ENCODE results near the gene EIF4G1. TPM values are rescaled to one million over a fixed set of nuclear protein-coding genes. Genes with fewer than 3 reads are reported as not detected.

Gene EIF4G1
- total and polyA plus RNA-seq, 2 experiments from 2014 or later = 227 to 552 TPM

DNA sequence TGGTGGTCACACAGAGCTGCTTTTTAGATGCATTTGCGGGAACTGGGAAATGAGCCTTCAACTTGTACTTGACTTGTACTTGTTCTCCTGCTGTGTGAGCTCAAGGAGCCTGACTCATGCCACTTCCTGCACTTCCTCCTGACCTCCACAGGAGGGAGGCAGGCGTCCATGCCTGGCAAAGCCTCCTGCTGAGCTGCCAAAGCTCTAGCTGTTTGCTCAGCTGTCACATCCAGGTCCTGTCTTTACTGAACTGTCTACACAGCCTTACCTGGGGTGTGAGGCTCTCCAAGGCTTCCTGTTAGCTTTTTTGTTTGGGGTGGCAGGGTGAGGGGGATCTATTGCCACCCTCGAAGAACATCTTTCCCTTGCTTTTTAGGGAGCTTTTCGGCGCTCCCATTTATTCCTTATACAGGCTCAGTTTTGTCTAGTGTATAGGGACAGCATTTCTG lies 57.2 kb downstream of the EIF4G1 start:
- Histone ChIP-seq H3K4me3 (no peak overlapping the region), H4K20me1 (replicated peaks; ENCODE audit: insufficient read depth) (peaks cover 14% of the 10 kb centered on the region; the same call in 1 of the 2 replicates), H3K79me2 (replicated peaks; ENCODE audit: insufficient read depth) (0 out of 2 replicates have a peak, but pooled peaks cover 2% of the 10 kb centered on the region), H3K27ac (ENCODE audit: low read depth) (no peak overlapping the region), H3F3A (replicated peaks; ENCODE audit: low read depth) (peaks cover 11% of the 10 kb centered on the region; the same call in 1 of the 2 replicates), H3K36me3 (ENCODE audit: insufficient read depth) (peaks cover 17% of the 10 kb centered on the region), H3K4me2 (peak overlapping the region; percentile 65), H3K4me1 (ENCODE audit: insufficient read depth) (peaks cover 29% of the 10 kb centered on the region), H3K9me2 (ENCODE audit: insufficient read depth) (no peaks in the 10 kb centered on the region), H3K27me3 (ENCODE audit: insufficient read depth) (no peaks in the 10 kb centered on the region), H2AFZ (no peak overlapping the region)
- Mint-ChIP-seq H3K36me3 (ENCODE audit: low read depth) (peaks cover 30% of the 10 kb centered on the region), H3K27ac (no peak overlapping the region), H3K4me1 (peaks cover 42% of the 10 kb centered on the region), H3K27me3 (ENCODE audit: insufficient read depth, low read depth, poor library complexity) (peaks cover 14% of the 10 kb centered on the region), H3K4me3 (peak overlapping the region; percentile 13; the same call in 1 of the 3 replicates), H3K9me3 (no peaks in the 10 kb centered on the region)
- TF ChIP-seq CREB1 (CRISPR knock-in tag; IDR thresholded peaks at IDR 0.05; ENCODE audit: low read depth) (no peak), ZNF114 (CRISPR knock-in tag; IDR thresholded peaks at IDR 0.05) (no peak), NANOG (IDR thresholded peaks at IDR 0.05; ENCODE audit: borderline replicate concordance) (no peak; the same call in 1 of the 2 replicates), POLR2AphosphoS5 (IDR thresholded peaks at IDR 0.05; ENCODE audit: low read depth) (0 out of 2 replicates have a peak, but pooled peaks have one; percentile 29), JUNB (IDR thresholded peaks at IDR 0.05; ENCODE audit: unreplicated experiment) (no peak)
- TF ChIP-seq, protein P1, sequence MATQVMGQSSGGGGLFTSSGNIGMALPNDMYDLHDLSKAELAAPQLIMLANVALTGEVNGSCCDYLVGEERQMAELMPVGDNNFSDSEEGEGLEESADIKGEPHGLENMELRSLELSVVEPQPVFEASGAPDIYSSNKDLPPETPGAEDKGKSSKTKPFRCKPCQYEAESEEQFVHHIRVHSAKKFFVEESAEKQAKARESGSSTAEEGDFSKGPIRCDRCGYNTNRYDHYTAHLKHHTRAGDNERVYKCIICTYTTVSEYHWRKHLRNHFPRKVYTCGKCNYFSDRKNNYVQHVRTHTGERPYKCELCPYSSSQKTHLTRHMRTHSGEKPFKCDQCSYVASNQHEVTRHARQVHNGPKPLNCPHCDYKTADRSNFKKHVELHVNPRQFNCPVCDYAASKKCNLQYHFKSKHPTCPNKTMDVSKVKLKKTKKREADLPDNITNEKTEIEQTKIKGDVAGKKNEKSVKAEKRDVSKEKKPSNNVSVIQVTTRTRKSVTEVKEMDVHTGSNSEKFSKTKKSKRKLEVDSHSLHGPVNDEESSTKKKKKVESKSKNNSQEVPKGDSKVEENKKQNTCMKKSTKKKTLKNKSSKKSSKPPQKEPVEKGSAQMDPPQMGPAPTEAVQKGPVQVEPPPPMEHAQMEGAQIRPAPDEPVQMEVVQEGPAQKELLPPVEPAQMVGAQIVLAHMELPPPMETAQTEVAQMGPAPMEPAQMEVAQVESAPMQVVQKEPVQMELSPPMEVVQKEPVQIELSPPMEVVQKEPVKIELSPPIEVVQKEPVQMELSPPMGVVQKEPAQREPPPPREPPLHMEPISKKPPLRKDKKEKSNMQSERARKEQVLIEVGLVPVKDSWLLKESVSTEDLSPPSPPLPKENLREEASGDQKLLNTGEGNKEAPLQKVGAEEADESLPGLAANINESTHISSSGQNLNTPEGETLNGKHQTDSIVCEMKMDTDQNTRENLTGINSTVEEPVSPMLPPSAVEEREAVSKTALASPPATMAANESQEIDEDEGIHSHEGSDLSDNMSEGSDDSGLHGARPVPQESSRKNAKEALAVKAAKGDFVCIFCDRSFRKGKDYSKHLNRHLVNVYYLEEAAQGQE (IDR thresholded peaks at IDR 0.05; ENCODE audit: unreplicated experiment) = no peak
- TF ChIP-seq, protein P2, sequence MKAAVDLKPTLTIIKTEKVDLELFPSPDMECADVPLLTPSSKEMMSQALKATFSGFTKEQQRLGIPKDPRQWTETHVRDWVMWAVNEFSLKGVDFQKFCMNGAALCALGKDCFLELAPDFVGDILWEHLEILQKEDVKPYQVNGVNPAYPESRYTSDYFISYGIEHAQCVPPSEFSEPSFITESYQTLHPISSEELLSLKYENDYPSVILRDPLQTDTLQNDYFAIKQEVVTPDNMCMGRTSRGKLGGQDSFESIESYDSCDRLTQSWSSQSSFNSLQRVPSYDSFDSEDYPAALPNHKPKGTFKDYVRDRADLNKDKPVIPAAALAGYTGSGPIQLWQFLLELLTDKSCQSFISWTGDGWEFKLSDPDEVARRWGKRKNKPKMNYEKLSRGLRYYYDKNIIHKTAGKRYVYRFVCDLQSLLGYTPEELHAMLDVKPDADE (IDR thresholded peaks at IDR 0.05) = no peak
- TF ChIP-seq, protein P3, sequence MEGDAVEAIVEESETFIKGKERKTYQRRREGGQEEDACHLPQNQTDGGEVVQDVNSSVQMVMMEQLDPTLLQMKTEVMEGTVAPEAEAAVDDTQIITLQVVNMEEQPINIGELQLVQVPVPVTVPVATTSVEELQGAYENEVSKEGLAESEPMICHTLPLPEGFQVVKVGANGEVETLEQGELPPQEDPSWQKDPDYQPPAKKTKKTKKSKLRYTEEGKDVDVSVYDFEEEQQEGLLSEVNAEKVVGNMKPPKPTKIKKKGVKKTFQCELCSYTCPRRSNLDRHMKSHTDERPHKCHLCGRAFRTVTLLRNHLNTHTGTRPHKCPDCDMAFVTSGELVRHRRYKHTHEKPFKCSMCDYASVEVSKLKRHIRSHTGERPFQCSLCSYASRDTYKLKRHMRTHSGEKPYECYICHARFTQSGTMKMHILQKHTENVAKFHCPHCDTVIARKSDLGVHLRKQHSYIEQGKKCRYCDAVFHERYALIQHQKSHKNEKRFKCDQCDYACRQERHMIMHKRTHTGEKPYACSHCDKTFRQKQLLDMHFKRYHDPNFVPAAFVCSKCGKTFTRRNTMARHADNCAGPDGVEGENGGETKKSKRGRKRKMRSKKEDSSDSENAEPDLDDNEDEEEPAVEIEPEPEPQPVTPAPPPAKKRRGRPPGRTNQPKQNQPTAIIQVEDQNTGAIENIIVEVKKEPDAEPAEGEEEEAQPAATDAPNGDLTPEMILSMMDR (conservative IDR thresholded peaks at IDR 0.05; ENCODE audit: low read depth in 2 of 2) = peak; percentile 84 to 98
- DNase-seq (ENCODE audit: low spot score) (peak; percentile 91), ATAC-seq (peak; percentile 91)

DNA sequence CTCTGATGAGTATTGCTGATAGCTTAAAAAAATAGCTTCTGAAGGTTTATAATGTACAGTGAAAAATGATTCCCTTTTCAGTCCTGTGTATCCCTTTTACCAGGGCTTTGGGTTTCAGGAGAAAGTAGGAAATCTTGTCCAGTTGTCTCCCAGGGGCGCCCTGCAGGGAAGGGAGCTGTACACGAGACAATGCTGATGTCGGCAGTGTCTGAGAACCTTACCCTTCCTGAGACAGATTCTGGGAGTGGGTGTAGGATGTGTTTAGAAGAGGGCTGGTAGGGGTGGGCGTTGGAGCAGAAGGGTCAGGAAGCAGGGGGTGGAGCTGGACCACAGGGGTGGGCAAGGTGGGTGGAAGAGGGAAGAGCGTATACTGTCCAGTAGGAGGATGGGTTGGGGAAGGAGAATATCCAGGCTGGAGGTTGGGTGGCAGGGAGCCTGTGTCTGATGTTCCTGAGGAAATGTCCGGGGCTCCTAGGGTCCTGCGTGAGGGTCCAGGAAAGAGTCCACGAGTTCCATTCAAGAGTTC lies 58.0 kb downstream of the EIF4G1 start:
- DNase-seq (ENCODE audit: low spot score) (no peak), ATAC-seq (no peak)
- Histone ChIP-seq H3K4me1 (ENCODE audit: insufficient read depth) (peaks cover 35% of the 10 kb centered on the region), H4K20me1 (replicated peaks; ENCODE audit: insufficient read depth) (peaks cover 14% of the 10 kb centered on the region; the same call in 1 of the 2 replicates), H3K27me3 (ENCODE audit: insufficient read depth) (peaks cover 3% of the 10 kb centered on the region), H3K79me2 (replicated peaks; ENCODE audit: insufficient read depth) (no peaks in the 10 kb centered on the region), H3K4me3 (no peak overlapping the region), H3F3A (replicated peaks; ENCODE audit: low read depth) (peaks cover 11% of the 10 kb centered on the region; the same call in 1 of the 2 replicates), H3K9me2 (ENCODE audit: insufficient read depth) (no peaks in the 10 kb centered on the region), H2AFZ (no peak overlapping the region), H3K36me3 (ENCODE audit: insufficient read depth) (peaks cover 10% of the 10 kb centered on the region), H3K4me2 (no peak overlapping the region), H3K27ac (ENCODE audit: low read depth) (no peak overlapping the region)
- Mint-ChIP-seq H3K36me3 (ENCODE audit: low read depth) (peaks cover 22% of the 10 kb centered on the region), H3K27me3 (ENCODE audit: insufficient read depth, low read depth, poor library complexity) (peaks cover 16% of the 10 kb centered on the region), H3K27ac (no peak overlapping the region), H3K4me1 (peaks cover 48% of the 10 kb centered on the region), H3K4me3 (no peak overlapping the region), H3K9me3 (no peaks in the 10 kb centered on the region)
- no peak for TF ChIP-seq EZH2 (IDR thresholded peaks at IDR 0.05; ENCODE audit: low read depth, unreplicated experiment)
- TF ChIP-seq ZNF331 (CRISPR knock-in tag; IDR thresholded peaks at IDR 0.05; ENCODE audit: low read depth) = no peak
- no peak for TF ChIP-seq STAT1 (IDR thresholded peaks at IDR 0.05; ENCODE audit: unreplicated experiment)
- no peak for TF ChIP-seq POLR2AphosphoS5 (IDR thresholded peaks at IDR 0.05; ENCODE audit: low read depth)
